Stimulated activated naive CD8-positive, alpha-beta T cell treated with anti-CD3 and anti-CD28 coated beads, Interleukin-15, Interleukin-2, amounts not matched to agents 100 U/mL and 50 U/mL, for 24 hours (primary cell): ENCODE results near the gene P2RY11.
A peak's percentile ranks its signal among the peaks of the same experiment; 100 is the strongest.

ENCODE experiments used
- ATAC-seq: fragments of 150-1000 bp; cut with Tn5 transposase; one replicate; pipeline ENCODE4 v1.10.0; 2021
- DNase-seq: peaks from one replicate; pipeline ENCODE4 v3.0.0; 2021

Gene P2RY11

DNA sequence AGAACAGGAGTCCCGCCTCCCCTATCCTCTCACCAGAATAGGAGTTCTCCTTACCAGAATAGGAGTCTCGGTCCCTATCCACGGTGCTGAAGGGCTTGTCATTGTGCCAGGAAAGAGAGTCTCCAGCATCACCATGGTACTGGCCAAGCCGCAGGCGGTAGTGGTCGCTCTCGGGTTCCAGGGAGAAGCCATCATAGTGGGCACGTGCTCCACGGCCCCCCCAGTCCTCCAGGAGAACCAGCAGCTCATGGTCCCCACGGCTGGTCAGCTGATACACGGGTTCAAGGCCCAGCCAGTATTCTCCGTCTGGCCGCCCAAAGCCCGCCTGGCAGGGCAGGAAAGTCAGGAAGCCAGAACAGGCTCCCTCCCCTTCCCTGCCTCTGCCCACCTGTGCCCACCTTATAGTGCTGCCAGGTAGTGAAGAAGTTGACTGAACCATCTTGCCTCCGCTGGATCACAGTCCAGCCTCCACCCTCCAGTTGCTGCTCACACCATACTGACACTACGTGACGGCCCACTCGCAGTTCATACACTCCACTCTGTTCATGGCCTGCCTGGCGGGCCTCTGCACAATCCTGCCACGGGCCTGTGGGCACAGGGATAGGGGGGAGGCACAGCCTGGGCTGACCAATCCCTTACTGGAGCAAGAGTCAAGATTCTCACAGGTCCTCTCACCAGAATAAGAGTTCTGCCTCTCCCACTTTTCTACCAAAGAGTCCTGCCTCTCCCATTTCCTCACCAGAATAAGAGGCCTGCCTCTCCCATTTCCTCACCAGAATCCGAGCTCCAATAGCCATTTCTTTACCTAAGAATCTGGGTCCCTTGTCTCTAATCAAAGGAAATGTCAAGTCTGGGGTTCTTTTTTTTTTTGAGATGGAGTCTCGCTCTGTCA, 18.0 kb upstream of the P2RY11 start:
- DNase-seq, result no peak
- no peak for ATAC-seq

DNA sequence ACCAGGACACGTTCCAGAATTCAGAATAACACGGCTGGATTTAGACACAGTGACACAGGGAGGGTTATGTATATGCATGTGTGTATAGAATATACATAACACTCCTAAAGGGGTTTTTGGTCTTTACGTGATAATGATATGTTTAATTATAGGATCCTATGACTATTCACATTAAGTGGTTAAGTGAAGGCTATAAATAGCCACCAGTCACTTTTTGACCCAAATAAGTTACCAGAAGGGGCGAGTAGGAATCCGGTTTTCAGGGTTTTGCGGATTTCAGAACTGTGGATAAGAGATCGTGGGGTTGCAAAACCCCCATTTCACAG, 15.9 kb upstream of the P2RY11 start:
- no peak for ATAC-seq
- DNase-seq, result no peak

DNA sequence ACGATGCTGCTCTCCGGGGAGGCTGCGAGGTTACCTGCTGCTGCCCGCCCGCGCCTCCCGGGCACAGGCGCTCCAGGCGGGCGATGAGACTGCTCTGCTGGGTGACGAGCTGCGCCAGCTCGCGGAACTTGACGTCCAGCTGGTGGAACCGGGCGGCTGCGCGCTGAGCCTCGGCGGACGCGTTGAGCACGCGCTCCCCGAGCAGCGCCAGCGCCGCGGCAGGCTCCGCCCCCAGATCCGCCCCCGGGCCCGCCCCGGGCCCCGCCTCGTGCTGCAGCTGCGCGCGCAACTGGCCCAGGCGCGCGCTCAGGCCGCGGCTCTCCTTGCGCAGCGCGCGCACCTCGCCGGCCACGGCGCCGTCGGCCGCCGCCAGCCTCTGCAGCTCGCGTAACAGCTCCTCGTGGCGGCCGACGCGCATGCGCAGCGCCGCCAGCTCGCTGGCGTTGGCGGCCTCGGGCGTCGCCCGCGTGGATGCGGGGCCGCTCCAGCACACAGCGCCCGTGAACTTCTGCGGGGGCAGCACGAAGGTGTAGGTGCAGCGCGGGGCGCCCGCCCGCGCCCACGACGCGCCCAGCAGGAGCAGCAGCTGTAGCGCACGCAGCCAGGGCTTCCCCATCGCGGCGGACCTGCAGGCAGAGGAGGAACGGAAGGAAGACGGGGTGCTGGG, 15.4 kb upstream of the P2RY11 start:
- peak; percentile 93 for DNase-seq
- ATAC-seq, result peak; percentile 90

DNA sequence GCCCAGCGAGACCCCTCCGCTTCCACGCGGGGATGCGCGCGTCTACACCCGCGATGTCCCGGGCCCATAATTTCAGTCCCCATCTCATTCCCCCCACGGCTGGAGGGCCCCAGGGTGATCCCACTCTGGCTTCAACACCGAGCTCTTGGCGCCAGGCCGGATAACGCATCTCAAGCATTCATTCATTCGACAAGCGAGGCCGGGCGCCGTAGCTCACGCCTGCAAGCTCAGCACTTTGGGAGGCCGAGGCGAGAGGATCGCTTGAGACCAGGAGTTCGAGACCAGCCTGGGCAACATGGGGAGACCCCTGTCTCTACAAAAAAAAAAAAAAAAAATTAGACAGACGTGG, 14.9 kb upstream of the P2RY11 start:
- DNase-seq, result no peak
- ATAC-seq, result no peak

DNA sequence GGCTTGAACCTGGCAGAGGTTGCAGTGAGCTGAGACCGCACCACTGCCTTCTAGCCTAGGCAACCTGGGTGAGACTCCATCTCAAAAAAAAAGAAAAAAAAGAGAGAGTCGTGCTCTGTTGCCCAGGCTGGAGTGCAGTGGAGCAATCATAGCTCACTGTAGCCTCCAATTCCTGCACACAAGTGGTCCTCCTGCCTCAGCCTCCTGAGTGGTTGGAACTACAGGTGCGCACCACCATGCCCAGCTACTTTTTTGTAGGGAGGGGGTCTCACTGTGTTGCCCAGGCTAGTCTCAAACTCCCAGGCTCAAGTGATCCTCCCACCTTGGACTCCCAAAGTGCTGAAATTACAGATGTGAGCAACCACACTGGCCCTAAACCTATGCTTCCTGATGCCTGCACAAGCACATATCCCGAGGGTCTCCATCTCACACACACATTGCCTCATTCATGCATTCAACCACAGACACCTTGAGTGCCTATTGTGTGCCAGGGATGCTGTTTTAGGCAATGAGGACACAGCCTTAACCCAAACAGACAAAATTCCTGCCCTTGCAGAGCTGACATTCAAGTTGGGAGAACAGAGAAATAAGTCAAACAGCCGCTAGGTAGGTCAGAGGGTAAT, 11.2 kb upstream of the P2RY11 start:
- ATAC-seq (no peak), DNase-seq (no peak)

DNA sequence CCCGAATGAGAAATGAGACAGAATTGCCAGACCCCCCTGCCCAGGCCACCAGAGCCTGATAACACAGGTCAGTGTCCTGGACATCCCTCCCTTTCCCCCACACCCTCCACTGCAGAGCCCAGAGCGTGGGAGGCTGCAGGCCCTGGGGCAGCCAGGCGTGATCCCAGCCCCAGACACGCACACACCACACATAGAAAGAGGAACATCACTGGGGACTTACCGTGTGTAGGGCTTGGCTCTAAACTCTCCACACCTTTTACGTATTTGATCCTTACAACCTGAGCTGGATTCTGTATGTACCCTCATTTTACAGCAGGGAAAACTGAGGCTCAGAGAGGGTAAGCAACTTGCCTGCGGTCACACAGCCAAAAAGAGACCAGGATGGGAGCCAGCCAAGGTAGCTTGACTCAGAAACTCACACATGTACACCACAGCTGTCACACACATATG, 8.7 kb upstream of the P2RY11 start:
- DNase-seq (no peak), ATAC-seq (no peak)

DNA sequence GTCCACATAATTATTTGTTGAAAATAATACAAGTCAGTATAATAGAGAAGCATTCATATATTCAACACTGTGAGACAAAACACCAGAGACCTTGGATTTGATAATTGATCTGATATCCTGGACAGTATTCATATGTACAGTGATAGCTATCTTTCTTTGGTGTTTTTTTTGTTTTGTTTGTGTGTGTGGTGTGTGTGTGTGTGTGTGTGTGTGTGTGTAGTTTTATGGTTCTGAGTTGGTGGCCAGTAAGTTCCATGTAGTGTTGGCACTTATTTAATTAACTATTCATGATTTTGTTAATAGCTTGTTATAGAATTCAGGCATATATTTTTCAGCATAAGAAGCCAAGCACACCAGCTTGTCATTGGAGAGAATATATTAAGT, 7.4 kb upstream of the P2RY11 start:
- ATAC-seq (no peak), DNase-seq (no peak)

DNA sequence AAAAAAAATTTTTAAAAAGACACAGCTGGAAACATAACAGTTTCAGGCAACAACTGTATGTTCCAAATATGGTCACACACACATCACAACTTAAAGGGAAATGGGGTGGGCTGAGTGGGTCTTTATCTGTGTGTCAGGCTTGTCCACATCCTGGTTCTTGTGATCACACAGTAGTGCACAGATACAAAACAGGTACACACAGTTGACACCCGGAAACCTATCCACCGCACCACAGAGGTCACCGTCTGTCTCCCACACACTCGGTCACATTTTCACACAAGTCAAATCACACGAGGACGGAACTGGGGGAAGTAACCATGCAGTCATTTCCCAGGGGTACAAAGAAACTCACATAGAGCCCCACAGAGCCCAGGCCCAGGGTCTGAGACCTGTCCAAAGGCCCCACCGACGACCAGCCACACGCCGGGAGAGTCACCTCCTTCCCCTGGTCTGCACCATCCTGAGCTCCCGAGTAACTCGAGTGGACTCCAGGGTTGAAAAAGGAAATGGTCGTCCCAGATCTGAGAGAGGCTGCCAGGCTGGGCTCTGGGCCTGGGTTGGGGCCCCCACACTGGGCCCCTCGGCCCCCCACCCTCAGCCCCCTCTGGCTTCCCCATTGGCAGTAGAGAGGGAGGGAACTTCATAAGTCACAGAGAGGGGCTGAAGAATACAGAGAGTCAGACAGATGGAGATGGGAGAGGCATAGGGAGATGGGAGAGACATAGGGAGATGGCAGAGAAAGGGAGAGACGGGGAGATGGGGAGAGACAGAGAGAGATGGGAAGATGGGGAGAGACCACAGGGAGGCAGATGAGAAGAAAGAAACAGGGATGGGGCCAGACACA, 6.6 kb upstream of the P2RY11 start:
- peak; percentile 78 for DNase-seq
- ATAC-seq, result peak; percentile 73

DNA sequence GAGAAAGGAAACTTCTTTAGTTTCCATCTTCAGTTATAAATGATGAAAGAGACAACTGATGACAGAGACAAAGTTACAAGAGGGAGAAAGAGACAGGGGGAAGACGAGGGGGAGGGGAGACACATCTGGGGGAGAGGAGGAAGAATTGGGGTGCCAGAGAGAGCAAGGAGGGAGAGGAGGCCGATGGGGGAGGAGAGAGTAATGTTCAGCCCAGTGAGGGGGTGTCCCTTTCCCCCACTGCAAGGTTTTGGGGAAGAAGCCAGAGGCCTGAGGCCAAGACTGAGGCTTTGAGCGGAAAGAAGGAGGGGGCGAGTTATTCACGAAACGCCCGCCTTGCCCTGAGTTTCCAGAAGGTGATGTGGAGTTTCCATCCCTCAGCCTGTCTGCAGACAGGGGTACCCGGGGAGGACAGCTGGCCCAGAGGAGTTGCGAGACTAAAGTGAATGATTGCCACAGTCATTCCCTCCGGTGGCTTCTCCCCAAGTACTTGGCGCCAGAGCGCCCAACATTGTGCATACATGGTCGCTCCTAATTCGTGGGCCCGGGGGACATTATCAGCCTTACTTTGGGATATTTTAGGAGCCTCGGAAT, 5.9 kb upstream of the P2RY11 start:
- DNase-seq (peak; percentile 86), ATAC-seq (peak; percentile 53)

DNA sequence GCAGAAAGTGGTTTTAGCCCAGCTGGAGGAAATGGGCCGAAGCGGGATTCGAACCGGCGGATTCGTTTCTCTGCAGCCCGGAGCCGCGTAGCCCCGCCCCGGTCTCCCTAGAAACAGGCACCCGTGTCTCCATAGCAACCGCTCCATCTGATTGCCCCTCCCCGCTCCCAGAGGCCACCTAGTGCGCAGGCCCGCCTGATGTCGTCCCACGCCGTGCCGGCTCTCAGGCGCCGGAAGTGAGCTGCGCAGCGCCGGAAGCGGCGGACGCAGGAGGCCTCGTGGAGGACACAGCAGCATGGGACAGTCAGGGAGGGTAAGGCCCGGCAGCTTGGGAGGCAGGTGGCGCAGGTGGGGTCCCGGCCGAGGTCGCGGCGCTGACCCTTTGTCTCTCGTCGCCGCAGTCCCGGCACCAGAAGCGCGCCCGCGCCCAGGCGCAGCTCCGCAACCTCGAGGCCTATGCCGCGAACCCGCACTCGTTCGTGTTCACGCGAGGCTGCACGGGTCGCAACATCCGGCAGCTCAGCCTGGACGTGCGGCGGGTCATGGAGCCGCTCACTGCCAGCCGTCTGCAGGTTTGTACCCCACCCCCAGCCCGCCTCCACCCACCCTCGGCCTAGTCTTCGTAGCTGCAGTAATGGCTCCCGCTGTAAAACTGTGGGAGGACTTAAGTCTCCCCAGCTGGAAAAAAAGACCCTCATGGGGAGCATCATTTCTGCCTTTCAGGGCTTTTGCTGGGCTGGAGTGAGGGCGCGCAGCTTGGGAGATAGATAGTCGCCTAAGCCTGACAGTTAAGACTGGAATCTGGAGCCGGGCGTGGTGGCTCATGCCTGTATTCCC, 5.2 kb upstream of the P2RY11 start, which contains the start of gene PPAN:
Gene PPAN, plus strand, starts transcription at position 263 of the 837 bp plus-strand sequence. Its CDS starts 33 bp downstream, at position 296.
- ATAC-seq (peak; percentile 71), DNase-seq (peak; percentile 97)

DNA sequence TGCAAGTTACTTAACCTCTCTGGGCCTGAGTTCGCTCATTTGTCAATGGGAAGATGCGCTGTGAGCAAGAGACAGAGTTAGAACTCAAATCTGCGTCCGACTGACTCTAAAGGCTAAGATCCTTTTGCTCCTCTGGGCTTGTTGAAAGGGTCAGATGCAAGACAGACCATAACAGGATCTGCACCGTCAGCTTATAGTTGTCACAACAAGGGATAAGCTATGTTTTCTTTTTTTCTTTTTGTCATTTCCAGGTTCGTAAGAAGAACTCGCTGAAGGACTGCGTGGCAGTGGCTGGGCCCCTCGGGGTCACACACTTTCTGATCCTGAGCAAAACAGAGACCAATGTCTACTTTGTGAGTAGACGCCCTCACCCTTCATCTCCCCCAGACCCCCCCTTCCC, 4.2 kb upstream of the P2RY11 start:
- no peak for DNase-seq
- no peak for ATAC-seq

DNA sequence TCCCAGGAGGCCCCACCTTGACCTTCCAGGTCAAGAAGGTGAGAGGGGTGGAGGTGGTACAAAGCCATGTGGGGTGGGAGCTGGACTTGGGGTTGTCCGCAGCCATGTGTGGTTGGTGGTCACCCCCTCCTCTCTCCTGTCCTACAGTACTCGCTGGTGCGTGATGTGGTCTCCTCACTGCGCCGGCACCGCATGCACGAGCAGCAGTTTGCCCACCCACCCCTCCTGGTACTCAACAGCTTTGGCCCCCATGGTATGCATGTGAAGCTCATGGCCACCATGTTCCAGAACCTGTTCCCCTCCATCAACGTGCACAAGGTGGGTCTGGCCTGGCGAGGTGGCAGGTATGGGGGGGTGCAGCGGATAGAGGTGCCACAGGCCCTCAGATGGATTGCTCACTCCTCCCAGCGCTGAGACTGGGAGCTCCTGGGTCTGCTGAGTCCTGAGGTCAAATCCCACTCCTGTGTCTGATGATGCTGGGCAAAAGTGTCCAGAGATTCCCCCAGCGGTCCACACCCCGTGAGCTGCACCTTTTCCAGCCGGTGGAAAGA, 3.6 kb upstream of the P2RY11 start:
- DNase-seq (no peak), ATAC-seq (no peak)

DNA sequence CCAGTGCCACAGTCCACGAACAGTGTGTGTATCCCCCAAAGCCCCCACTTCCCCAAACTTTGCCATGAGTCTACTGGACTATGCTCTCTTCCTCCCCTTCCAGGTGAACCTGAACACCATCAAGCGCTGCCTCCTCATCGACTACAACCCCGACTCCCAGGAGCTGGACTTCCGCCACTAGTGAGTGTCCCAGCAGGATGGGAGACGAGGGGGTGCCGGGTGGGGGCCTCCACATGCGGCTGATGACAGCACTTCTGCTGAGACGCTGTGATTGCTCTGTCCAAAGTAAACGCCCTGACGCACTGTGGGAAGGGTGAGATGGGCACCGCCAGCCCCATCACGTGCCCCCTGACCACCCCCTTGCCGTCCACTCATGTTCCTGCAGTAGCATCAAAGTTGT, 2.0 kb upstream of the P2RY11 start:
- ATAC-seq, result no peak

DNA sequence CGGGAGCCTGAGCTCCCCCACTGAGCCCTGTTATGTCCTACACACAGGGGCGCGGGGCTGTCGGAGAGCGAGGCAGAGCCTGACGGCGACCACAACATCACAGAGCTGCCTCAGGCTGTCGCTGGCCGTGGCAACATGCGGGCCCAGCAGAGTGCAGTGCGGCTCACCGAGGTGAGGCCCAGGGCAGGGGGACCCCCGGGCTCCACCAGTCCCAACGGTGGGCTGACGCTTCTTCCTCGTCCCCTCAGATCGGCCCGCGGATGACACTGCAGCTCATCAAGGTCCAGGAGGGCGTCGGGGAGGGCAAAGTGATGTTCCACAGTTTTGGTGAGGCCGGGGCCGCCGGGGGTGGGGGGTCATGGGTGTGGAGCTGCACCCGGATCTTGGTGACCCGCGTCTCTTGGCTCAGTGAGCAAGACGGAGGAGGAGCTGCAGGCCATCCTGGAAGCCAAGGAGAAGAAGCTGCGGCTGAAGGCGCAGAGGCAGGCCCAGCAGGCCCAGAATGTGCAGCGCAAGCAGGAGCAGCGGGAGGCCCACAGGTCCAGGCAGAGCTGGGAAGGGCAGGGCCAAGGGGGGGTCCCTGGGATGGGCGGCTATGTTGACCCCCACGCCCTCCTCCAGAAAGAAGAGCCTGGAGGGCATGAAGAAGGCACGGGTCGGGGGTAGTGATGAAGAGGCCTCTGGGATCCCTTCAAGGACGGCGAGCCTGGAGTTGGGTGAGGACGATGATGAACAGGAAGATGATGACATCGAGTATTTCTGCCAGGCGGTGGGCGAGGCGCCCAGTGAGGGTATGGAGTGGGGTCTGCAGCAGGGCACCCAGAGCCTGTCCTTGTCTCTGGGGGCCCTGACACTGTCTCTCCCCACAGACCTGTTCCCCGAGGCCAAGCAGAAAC, 1.2 kb upstream of the P2RY11 start:
- ATAC-seq (no peak), DNase-seq (no peak)

More for the DNA sequence above, 2.0 kb upstream of the P2RY11 start:
- DNase-seq, result no peak

DNA sequence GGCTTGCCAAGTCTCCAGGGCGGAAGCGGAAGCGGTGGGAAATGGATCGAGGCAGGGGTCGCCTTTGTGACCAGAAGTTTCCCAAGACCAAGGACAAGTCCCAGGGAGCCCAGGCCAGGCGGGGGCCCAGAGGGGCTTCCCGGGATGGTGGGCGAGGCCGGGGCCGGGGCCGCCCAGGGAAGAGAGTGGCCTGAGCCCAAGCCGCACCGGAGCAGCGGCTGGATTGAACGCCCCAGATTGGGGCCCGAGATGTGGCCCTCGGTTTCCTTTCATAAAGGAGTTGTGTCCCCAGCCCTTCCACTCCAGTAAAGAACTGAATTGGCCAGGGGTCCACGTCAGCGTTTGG, 548 bp upstream of the P2RY11 start:
- ATAC-seq (no peak), DNase-seq (no peak)

DNA sequence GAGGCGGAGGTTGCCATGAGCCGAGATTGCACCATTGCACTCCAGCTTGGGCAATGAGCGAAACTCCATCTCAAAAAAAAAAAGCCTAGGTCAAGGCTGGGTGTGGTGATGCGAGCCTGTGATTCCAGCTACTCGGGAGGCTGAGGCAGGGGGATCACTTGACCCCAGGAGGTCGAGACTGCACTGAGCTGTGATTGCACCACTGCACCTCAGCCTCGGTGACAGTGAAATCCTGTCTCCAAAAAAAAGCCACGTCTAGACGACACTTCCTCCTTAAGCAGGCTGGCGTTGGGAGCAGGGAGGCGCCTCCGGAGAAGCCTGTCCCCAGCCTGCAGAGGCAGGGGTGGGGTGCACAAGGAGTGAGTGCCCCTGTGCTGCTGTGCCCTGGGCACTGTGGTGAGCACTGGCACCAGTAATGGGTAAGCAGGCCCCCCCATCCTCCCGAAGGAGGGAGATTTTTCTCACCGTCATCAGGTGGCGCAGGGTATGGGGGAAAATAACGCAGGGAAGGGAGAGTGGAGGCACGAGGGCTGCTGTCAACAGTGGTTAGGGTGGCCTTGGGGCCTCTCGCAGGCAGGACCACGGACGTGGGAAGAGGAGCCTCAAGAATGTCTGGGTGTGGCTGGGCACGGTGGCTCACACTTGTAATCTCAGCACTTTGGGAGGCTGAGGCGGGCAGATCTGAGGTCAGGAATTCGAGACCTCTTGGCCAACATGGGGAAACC, 706 bp downstream of the P2RY11 start:
- peak; percentile 61 for ATAC-seq
- peak; percentile 80 for DNase-seq

DNA sequence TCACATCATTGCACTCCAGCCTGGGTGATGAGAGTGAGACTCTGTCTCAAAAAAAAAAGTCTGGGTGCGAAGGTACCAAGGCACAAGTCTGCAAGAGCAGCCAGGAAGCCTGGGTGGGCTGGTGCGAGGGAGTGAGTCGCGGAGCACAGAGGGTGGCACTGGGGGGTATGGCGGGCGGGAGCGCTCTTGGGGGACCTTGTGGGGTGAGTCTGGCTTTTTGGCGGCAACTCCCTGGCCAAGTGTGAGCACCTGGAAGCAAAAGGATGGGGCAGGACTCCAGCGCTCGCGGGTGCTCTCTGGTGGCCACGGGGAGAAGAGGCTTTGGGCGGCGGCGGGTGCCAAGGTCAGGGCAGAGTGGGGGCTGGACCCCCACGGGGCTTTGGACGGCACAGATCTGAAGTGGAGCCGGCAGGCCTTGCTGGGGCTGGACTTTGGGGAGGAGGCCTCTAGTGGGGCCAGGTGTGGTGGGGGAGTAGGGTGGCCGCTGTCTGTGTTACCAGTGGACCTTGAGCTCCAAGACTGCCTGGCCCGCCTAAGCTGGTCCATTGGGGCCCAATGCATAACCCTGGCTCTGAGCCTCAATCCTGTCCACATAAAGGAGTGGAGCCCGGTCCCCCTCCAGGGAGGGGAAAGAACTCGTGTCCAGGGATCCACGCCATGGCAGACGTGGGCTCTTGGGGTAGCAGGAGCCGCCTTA, 1.6 kb downstream of the P2RY11 start:
- DNase-seq, result peak; percentile 84
- ATAC-seq, result peak; percentile 26

DNA sequence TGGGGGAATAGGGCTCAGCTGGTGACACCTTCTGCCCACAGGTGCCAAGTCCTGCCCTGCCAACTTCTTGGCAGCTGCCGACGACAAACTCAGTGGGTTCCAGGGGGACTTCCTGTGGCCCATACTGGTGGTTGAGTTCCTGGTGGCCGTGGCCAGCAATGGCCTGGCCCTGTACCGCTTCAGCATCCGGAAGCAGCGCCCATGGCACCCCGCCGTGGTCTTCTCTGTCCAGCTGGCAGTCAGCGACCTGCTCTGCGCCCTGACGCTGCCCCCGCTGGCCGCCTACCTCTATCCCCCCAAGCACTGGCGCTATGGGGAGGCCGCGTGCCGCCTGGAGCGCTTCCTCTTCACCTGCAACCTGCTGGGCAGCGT, 2.1 kb downstream of the P2RY11 start:
- ATAC-seq (no peak), DNase-seq (peak; percentile 40)
